Measurements from ENCODE around the gene SHANK1.

The SHANK1 gene

GRCh38 chr19:50678323-50678722 is 41.3 kb downstream of the SHANK1 start:
- no peak for DNase-seq

- DNase-seq = no peak
Observed at GRCh38 chr19:50677636-50678035, 42.0 kb downstream of the SHANK1 start.

- no peak for DNase-seq
Observed at GRCh38 chr19:50676625-50677197, 42.9 kb downstream of the SHANK1 start.

GRCh38 chr19:50673118-50673517 is 46.5 kb downstream of the SHANK1 start:
- no peak for DNase-seq

- DNase-seq = no peak
Observed at GRCh38 chr19:50670102-50670380, 49.6 kb downstream of the SHANK1 start.

GRCh38 chr19:50669302-50670101 is 50.1 kb downstream of the SHANK1 start:
- DNase-seq = no peak

GRCh38 chr19:50668879-50669278 is 50.7 kb downstream of the SHANK1 start:
- DNase-seq = no peak

GRCh38 chr19:50668416-50668815 is 51.2 kb downstream of the SHANK1 start:
- DNase-seq = no peak

- no peak for DNase-seq
Observed at GRCh38 chr19:50667759-50668231, 51.8 kb downstream of the SHANK1 start.

GRCh38 chr19:50667177-50667758 is 52.3 kb downstream of the SHANK1 start:
- no peak for DNase-seq

- no peak for DNase-seq
Observed at GRCh38 chr19:50666346-50667176, 53.0 kb downstream of the SHANK1 start.

- no peak for DNase-seq
Observed at GRCh38 chr19:50664204-50664603, 55.4 kb downstream of the SHANK1 start.

- peak; percentile 14 for DNase-seq
Observed at GRCh38 chr19:50663482-50663790, 56.2 kb downstream of the SHANK1 start.

- DNase-seq = no peak
Observed at GRCh38 chr19:50662651-50663481, 56.7 kb downstream of the SHANK1 start.

GRCh38 chr19:50661766-50662650 is 57.6 kb downstream of the SHANK1 start:
- no peak for DNase-seq

GRCh38 chr19:50661023-50661422 is 58.6 kb downstream of the SHANK1 start:
- no peak for DNase-seq

- no peak for DNase-seq
Observed at GRCh38 chr19:50660088-50660366, 59.6 kb downstream of the SHANK1 start.

GRCh38 chr19:50659318-50660087 is 60.1 kb downstream of the SHANK1 start:
- DNase-seq = no peak

- no peak for DNase-seq
Observed at GRCh38 chr19:50658441-50659317, 60.9 kb downstream of the SHANK1 start.
